Gastrocnemius medialis (tissue), 4 donors: Measurements from ENCODE around the gene EPHB2.

ENCODE experiments used
- CTCF ChIP-seq, 5 experiments: fragments of 450-650 bp in 3 of 5; fragments of 200-600 bp in 2 of 5; sonication (generic) in 2 of 5; IDR thresholded peaks in 4 of 5; conservative IDR thresholded peaks in 1 of 5; 1 replicate in 4 of 5; 2 replicates in 1 of 5; pipeline ENCODE4 v1.5.1; 2016 to 2019; ENCODE audit warnings: antibody characterized with exemption in 5 of 5, mild to moderate bottlenecking in 3 of 5, moderate library complexity in 3 of 5
- POLR2A ChIP-seq, 2 donors: fragments of 450-650 bp; IDR thresholded peaks; one replicate each; pipeline ENCODE4 v1.6.1; 2017; ENCODE audit warnings: antibody characterized with exemption in 2 of 2, mild to moderate bottlenecking in 2 of 2, moderate library complexity in 2 of 2

GRCh38 chr1:22822371-22822770, 111.7 kb downstream of the EPHB2 start:
- TF ChIP-seq CTCF (IDR thresholded peaks at IDR 0.05 in 4 of 5, conservative IDR thresholded peaks at IDR 0.05 in 1 of 5), result no peak
- TF ChIP-seq POLR2A (IDR thresholded peaks at IDR 0.05), result no peak
